Breast epithelium (tissue), 4 donors: Measurements from ENCODE around the gene RABGAP1L. TPM values are rescaled to one million over a fixed set of nuclear protein-coding genes. Genes with fewer than 3 reads are reported as not detected.

Experiments
- DNase-seq, 2 donors: peaks; one replicate each; pipeline ENCODE4 v3.0.0-alpha.2; 2019; ENCODE audit warnings: low spot score in 2 of 2
- H3K27ac ChIP-seq, 2 donors: fragments of 200-600 bp; sonication (generic) in 1 of 2; one replicate each; pipeline ENCODE4 v1.5.1; 2016 to 2019; ENCODE audit warnings: mild to moderate bottlenecking in 1 of 2
- H3K27me3 ChIP-seq, 2 donors: fragments of 200-600 bp; sonication (generic) in 1 of 2; one replicate each; pipeline versions ENCODE4 v1.5.1 to v1.6.0; 2017 to 2019; ENCODE audit warnings: control low read depth in 1 of 2, mild to moderate bottlenecking in 1 of 2
- H3K36me3 ChIP-seq: fragments of 200-600 bp; one replicate; pipeline ENCODE4 v1.5.1; 2019
- H3K4me1 ChIP-seq, 2 donors: fragments of 200-600 bp; sonication (generic); one replicate each; pipeline ENCODE4 v1.5.1; 2016 to 2019; ENCODE audit warnings: control low read depth in 1 of 2
- H3K4me3 ChIP-seq, 3 donors: fragments of 200-600 bp; sonication (generic); 1 replicate in 2 of 3; 2 replicates in 1 of 3; pipeline ENCODE4 v1.5.1; 2016 to 2019; ENCODE audit warnings: mild to moderate bottlenecking in 3 of 3, moderate library complexity in 2 of 3
- H3K9me3 ChIP-seq, 2 donors: fragments of 200-600 bp; sonication (generic) in 1 of 2; one replicate each; pipeline ENCODE4 v1.5.1; 2016 to 2019; ENCODE audit warnings: control low read depth in 1 of 2
- CTCF ChIP-seq, 3 donors: fragments of 450-650 bp; IDR thresholded peaks; one replicate each; pipeline ENCODE4 v1.5.1; 2016 to 2017; ENCODE audit warnings: antibody characterized with exemption in 3 of 3, mild to moderate bottlenecking in 3 of 3, moderate library complexity in 3 of 3
- POLR2A ChIP-seq: fragments of 450-650 bp; IDR thresholded peaks from one replicate; pipeline ENCODE4 v1.6.1; 2016; ENCODE audit warnings: antibody characterized with exemption, mild to moderate bottlenecking, moderate library complexity
- POLR2AphosphoS5 ChIP-seq, 3 donors: sonication (generic); formaldehyde crosslinking; IDR thresholded peaks; one replicate each; pipeline ENCODE4 v1.6.1; 2017; ENCODE audit warnings: antibody characterized with exemption in 3 of 3
- intact Hi-C: fragments of 100-400 bp; cut with DNase I; formaldehyde crosslinking; loops from one replicate; pipeline ENCODE4 v1.15.1; 2023; ENCODE audit warnings: low total_unique reads
- total RNA-seq, 3 donors: library from RNA; depleted of rRNA; stranded (reverse); fragments of >200 nt; gene quantifications; one replicate each; pipeline ENCODE4 v1.1.0, GENCODE V29; 2016

RABGAP1L gene
- total RNA-seq, 3 donors from 2014 or later = 41.3 to 83.7 (median 49.5) TPM

GRCh38 chr1:174433451-174433850 is 274.1 kb downstream of the RABGAP1L start:
- Histone ChIP-seq H3K4me3 (no peak overlapping the region), H3K27ac (no peak overlapping the region), H3K27me3 (no peaks in the 10 kb centered on the region), H3K4me1 (no peaks in the 10 kb centered on the region), H3K36me3 (no peaks in the 10 kb centered on the region), H3K9me3 (no peaks in the 10 kb centered on the region)
- intact Hi-C loops = loop anchor here (10.0 kb wide), 1 partner anchor 1479 kb away; no protein-coding TSS in a partner anchor
- no peak for DNase-seq
- TF ChIP-seq POLR2AphosphoS5 (IDR thresholded peaks at IDR 0.05) = no peak
- TF ChIP-seq POLR2A = no peak

- no peak for DNase-seq
- Histone ChIP-seq H3K4me3 (no peak overlapping the region), H3K9me3 (peaks cover 0 to 5% of the 10 kb centered on the region in 2 donors), H3K27me3 (no peaks in the 10 kb centered on the region), H3K27ac (no peak overlapping the region), H3K36me3 (no peaks in the 10 kb centered on the region), H3K4me1 (no peaks in the 10 kb centered on the region)
- TF ChIP-seq POLR2AphosphoS5 (IDR thresholded peaks at IDR 0.05) (no peak), POLR2A (no peak), CTCF (IDR thresholded peaks at IDR 0.05) (no peak)
- intact Hi-C loops = no loop called here
Observed at GRCh38 chr1:174445351-174445750, 286.0 kb downstream of the RABGAP1L start.

- H3K36me3 ChIP-seq = no peaks in the 10 kb centered on the region
- H3K9me3 ChIP-seq = peaks cover 0 to 5% of the 10 kb centered on the region in 2 donors
- H3K4me1 ChIP-seq = no peaks in the 10 kb centered on the region
- DNase-seq = no peak
- TF ChIP-seq CTCF (IDR thresholded peaks at IDR 0.05) (no peak), POLR2AphosphoS5 (IDR thresholded peaks at IDR 0.05) (no peak), POLR2A (no peak)
- no peaks in the 10 kb centered on the region for H3K27me3 ChIP-seq
- intact Hi-C loops = no loop called here
- H3K4me3 ChIP-seq = no peak overlapping the region
- no peak overlapping the region for H3K27ac ChIP-seq
Observed at GRCh38 chr1:174445817-174446216, 286.5 kb downstream of the RABGAP1L start.

GRCh38 chr1:174447866-174448530 is 288.7 kb downstream of the RABGAP1L start, which contains the start of gene GPR52:
TSS of gene GPR52 (plus strand) at chr1:174447964. CDS start at chr1:174448112, 148 bp downstream.
- Histone ChIP-seq H3K27ac (no peak within 1 kb of the TSS), H3K4me3 (no peak within 1 kb of the TSS), H3K4me1 (no peaks in the 10 kb centered on the region), H3K9me3 (peaks cover 0 to 5% of the 10 kb centered on the region in 2 donors), H3K36me3 (no peaks in the 10 kb centered on the region), H3K27me3 (no peaks in the 10 kb centered on the region)
- intact Hi-C loops = no loop called here
- no peak for DNase-seq
- TF ChIP-seq CTCF (IDR thresholded peaks at IDR 0.05) (no peak), POLR2A (no peak), POLR2AphosphoS5 (IDR thresholded peaks at IDR 0.05) (no peak)

- Histone ChIP-seq H3K36me3 (no peaks in the 10 kb centered on the region), H3K27me3 (no peaks in the 10 kb centered on the region), H3K27ac (no peak overlapping the region), H3K9me3 (peaks cover 0 to 4% of the 10 kb centered on the region in 2 donors), H3K4me1 (no peaks in the 10 kb centered on the region), H3K4me3 (no peak overlapping the region)
- TF ChIP-seq CTCF (IDR thresholded peaks at IDR 0.05) = no peak
- no peak for TF ChIP-seq POLR2AphosphoS5 (IDR thresholded peaks at IDR 0.05)
- TF ChIP-seq POLR2A = no peak
- intact Hi-C loops = no loop called here
- no peak for DNase-seq
Observed at GRCh38 chr1:174448531-174448883, 289.2 kb downstream of the RABGAP1L start.
